ENCODE data around the gene EXOC3L2.
"Not testable (repeated sequence)": the region's sequence is repeated elsewhere in the genome, so short reads cannot be mapped to it uniquely, and the experiment has no call there.

Gene EXOC3L2

DNA sequence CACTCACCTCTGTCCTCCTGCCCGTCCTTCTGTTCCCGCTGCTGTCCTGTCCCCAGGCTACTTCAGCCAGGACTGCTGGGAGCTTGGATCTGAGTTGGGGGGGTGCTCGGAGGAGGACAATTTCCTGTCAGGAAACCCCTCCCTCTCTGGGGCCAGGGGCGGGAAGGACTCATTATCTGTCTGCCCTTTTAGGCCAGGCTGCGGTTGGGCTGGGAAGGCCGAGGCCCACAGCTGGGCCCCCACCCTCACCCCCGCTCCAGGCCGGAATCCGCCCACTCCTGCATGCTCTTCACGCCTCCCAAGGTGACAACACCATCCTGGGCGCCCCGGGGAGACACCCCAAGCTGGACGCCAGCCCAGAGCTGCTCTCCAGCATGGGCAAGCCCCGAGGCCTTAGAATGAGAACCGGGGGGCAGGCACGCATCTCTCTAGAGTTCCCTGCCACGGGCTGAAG, at the start of gene EXOC3L2:
Gene EXOC3L2, minus strand, starts transcription at position 74 of the 454 bp plus-strand sequence. CDS start 6,362 bp downstream, outside the sequence.
- DNase-seq: no peak

DNA sequence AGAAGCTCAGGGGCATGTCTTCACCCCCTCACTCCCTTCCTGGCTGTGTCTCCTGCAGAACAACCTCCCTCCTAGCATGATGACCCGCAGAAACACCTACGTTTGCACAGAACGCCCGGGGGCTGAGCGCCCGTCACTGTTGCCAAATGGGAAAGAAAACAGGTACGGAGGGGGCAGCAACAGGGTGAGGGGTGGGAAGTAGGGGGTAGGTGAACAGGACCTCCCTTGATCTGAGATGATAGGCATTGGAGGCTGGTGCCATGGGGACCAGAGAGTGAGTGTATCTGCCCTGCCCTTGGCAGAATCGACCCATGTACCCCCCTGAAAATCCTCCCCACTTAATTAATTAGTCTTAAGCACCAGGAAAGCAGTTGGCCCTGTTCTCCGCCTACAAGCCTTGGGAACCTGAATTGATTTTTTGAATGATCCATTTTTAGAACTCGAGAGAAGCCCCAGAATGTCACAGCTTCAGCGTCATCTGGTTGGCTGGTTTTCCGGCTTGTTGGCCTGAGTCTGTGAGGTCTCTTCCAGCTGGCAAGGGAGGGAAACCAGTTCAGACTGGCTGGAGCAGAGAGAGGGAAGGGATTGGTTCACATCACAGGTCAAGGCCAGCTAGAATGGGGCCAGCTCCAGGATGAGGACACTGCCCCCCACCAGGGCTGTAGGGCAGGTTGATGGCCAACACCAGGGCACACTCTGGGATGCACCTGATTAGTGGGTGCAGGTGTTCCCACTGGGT, 49.3 kb upstream of the EXOC3L2 start:
- no peak for DNase-seq

DNA sequence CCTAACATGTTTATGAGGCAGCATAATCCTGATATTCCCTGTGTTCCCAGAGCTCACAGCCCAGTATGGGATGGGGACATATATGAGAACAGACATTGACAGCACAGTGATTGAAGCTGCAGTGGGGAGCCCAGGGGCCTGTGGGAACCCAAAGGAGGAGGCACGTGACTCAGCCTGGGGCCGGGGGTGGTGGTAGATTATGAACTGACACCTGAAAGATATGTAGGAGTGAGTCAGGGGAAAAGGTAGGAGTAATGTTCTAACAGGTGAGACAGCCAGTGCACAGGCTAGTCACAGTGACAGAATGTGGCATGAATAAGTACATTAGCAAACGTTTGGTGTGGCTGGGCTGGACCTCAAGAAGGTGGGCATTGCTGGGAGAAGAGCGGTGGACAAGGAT, 48.5 kb upstream of the EXOC3L2 start:
- DNase-seq: no peak

DNA sequence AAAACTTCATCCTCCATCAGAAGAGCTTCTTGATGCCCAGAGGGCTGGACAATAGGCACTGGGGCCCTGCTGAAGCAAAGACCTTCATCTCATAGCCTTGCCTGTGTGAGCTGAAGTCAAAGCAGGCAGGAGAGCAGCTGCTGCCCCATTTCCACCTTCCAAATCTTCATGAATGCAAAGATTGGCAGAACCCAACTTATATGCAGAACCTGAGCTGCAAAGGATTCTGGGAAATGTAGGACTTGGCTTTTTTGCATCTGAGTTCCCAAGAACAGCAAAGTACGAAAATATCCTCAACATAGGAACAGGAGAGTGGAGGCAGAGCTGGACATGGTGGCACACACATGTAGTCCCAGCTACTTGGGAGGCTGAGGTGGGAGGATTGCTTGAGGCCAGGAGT, 46.6 kb upstream of the EXOC3L2 start:
- DNase-seq: no peak

DNA sequence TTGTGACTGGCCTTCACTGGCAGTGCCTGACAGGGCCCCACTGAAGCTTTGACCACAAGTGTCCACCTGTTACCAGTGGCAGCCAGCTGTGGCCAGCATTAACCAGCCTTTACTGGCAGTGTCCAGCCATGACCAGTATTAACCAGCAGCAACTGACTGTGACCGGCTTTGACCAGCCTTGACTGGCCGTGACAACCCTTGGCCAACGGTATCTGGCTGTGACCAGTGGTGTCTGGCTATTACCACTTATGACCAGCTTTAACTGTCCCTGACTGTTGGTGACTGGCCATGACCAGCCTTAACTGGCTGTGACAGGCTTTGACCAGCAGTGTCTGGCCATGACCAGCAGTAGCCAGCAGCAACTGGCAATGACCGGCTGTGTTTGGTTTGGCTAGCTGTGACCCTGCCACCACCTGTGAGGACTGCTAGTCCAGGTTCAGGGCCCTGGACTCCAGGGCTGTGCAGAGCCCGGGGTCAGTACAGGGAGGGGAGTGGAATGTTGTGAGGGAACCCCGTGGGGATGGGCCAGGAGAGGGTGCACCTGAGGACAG, 45.2 kb upstream of the EXOC3L2 start:
- DNase-seq: no peak

DNA sequence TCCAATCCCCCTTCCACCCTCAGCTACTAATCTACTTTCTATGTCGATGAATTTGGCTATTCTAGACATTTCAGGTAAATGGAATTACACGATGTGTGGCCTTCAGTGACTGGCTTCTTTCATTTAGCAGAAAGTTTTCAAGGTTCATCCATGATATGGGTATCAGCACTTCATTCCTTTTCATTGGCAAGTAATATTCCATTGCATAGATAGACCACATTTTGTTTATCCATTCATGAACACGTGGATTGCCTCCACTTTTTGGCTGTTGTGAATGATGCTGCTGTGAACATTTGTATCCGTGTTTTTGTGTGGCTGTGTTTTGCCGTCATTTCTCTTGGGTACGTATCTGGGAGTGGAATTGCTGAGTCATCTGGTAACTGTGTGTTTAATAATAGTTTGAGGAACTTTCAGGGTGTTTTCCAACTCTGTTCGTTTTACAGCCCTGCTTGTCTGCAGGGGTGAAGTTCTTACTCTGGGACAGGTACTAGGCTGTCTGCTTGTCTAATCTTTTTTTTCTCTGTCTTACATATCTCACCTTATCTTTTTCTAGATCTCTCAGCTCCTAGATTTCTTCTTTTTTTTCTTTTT, 38.3 kb upstream of the EXOC3L2 start:
- no peak for DNase-seq

DNA sequence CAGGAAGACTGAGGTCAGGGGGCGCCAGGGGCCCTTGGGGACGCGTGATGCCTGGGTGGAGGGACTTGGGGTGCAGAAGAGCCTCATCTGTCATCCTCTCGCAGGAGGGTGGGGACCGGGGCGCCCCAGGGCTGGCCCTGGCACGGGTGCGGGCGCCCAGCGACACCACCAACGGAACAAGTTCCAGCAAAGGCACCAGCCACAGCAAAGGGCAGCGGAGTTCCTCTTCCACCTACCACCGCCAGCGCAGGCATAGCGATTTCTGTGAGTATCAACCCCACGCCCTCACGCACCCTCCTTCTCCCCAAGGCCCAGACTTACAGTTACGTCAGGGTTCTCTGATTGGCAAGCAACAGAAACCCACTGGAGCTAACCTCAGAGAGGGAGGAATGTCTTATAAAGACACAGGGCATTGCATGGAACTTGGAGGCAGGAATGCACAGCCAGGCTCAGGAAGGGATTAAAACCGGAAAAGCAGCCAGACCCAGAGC, 35.3 kb upstream of the EXOC3L2 start:
- no peak for DNase-seq

DNA sequence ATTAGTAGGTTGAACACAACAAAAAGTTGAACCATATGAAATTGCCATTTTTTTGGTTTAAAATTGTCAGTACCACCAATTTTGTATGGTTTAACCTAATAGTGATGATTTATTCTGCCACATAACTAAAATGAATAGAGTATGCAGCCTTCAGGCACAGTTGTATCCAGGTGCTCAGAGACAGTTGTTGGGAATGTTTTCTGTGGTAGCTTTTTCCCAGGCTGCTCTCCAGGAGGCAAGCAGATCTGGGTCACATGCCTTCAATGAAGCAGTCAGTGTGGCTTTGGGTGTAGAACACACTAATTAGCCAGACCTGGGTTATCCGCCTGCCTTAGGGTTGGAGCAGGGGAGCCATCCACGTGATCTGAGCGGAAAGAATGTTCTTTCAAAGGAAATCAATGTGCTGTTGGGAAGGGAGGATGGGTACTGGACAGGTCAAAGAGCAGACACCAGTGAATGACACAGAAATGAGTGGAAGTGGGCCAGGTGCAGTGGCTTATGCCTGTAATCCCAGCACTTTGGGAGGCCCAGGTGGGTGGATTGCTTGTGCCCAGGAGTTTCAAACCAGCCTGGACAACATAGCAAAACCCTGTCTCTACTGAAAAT, 34.5 kb upstream of the EXOC3L2 start:
- DNase-seq: no peak

DNA sequence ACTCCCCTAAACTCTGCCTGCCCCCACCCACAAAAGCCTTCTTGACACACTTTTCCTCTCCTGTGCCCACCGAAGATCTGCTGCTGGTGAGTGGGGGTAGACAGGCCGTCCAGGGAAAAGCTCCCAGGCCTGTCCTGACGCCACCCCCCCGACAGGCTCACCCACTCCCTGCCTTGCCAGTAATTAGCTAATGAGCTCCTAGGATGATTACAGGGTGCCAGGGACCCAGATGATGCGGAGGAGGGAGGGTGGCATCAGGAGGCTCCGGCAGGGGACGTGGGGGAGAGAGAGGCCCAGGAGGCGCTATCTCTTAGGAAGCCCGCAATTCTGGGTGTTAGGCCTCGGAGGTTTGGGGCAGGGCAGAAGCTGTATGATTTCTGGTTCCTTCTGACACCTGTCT, 32.9 kb upstream of the EXOC3L2 start:
- no peak for DNase-seq

DNA sequence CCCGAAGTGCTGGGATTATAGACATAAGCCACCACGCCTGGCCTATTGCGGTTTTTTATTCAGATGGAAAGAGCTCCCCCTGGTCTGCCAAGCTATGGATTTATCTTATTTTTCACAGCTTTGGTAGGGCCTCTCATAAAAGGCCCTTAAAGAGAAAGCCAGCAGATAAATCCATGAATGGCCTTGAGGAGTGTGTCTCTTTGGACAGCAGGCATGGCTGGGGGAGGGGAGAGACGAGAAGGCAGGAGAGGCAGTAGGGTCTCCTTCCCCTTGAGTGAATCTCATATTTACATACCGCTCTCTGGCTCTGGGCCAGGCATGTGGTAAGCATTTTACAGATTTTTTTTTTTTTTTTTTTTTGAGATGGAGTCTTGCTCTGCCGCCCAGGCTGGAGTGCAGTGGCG, 31.1 kb upstream of the EXOC3L2 start:
- DNase-seq: no peak

DNA sequence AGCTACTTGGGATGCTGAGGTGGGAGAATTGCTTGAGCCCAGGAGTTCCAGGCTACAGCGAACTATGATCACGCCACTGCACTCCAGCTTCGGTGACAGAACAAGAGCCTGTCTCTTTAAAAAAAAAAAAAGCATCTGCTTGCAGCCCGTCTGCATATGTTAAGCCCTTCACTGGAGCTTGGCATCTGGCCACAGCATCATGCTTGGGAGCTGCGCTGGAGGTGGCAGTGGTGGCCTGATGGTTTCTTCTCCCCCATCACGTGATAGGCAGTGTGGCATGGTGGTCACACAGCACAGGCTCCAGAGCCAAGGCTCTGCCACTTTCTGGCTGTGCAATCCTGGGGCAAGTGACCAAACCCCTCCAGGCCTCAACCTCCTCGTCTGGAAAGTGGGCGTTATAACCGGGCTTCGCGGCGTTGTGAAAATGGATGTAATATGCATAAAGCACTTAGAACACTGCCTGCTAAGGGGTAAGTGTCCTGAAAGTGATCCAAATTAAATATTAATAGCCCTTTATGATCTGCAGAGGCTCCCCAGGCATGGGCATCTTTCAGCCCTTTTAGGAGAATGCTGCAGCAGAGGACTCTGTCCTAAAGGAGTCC, 30.3 kb upstream of the EXOC3L2 start:
- DNase-seq: no peak

DNA sequence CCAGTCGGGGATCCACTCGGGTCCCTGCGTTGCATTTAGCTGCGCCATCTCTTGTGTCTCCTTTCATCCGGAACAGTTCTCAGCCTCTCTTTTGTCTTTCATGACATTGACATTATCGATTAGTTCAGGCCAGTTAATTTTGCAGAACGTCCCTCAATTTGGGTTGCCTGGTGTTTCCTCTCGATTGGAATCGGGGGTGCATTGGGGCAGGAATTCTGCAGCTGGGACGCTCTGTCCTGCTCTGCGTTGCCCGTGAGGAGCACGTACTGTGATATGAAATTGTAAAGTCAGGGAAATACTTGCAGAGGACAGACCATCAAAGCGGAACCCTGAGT, 28.3 kb upstream of the EXOC3L2 start:
- DNase-seq: no peak

DNA sequence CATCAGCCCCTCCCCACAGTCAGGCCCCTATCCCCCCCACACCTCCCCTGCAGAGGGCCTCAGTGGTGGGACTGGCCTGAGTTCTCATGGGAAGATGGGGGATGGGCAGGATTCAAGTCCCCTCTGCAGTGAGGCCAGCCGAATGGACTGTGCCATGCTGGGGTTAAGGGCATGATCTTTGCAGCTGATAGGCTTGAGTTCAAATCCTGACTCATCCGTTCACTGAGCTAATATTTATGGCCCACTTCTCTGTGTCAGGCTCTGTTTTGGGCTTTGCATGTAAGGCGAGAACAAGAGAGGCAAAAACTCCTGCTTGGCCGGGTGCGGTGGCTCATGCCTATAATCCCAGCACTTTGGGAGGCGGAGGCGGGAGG, 26.5 kb upstream of the EXOC3L2 start:
- no peak for DNase-seq

DNA sequence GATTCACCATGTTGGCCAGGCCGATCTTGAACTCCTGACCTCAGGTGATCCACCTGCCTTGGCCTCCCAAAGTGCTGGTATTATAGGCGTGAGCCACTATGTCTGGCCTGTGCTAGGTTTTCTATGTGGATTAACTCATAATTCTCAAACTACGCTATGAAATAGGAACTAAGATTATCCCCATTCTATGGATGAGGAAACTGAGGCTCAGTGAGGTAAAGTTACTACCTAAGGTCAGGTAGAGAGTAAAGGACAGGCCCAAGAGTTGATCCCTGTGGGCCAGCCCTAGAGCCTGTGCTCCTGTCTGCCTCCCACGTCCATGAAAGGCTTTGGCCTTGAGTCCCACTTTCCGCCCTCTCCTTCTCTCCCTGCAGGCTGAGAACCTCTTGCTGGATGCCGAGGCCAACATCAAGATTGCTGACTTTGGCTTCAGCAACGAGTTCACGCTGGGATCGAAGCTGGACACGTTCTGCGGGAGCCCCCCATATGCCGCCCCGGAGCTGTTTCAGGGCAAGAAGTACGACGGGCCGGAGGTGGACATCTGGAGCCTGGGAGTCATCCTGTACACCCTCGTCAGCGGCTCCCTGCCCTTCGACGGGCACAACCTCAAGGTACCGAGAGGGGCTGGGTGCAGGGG, 26.0 kb upstream of the EXOC3L2 start:
- no peak for DNase-seq

DNA sequence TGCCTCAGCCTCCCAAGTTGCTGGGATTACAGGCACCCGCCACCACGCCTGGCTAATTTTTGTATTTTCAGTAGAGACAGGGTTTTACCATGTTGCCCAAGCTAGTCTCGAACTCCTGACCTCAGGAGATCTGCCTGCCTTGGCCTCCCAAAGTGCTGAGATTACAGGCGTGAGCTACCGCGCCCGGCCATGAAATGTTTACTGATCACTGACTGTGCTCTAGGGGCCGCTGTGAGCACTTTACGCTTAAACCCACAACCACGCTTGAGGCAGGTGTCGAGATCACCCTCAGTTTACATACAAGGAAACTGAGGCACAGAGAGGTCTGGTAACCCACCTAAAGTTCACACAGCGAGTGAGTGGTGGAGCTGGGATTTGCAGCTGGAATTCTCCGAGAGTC, 24.7 kb upstream of the EXOC3L2 start:
- not testable (repeated sequence) for DNase-seq

DNA sequence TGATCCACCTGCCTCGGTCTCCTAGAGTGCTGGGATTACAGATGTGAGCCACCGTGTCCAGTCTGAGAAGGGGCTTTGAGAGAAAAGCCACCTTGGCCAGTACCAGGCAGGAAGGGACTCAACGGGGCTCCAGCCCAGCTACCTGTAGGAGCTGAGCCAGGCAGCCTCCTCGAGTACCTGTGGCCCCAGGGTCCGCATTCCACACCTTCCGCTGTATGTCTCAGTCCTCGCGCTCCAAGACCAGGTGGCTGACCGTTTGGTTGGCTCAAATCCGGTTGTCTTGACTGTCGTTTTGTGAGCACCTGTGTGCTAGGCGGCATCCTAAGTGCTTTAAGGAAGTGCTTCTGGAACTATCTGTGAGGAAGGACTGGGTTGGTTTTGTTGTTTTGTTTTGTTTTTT, 22.1 kb upstream of the EXOC3L2 start:
- DNase-seq: no peak

DNA sequence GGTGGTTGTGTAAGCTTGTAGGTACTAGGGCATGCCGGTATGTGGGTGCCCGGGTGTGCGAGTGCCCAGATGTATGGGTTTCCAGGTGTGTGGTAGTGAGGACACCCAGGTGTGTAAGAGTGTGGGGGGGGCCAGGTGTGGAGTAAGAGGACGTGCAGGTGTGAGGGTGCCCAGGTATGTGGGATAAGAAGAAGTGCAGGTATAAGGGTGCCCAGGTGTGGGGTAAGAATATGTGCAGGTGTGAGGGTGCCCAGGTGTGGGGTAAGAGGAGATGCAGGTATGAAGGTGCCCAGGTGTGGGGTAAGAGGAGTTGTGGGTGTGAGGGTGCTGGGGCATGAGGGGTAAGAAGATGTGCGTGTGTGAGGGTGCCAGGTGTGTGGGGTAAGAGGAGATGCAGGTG, 20.2 kb upstream of the EXOC3L2 start:
- no peak for DNase-seq

DNA sequence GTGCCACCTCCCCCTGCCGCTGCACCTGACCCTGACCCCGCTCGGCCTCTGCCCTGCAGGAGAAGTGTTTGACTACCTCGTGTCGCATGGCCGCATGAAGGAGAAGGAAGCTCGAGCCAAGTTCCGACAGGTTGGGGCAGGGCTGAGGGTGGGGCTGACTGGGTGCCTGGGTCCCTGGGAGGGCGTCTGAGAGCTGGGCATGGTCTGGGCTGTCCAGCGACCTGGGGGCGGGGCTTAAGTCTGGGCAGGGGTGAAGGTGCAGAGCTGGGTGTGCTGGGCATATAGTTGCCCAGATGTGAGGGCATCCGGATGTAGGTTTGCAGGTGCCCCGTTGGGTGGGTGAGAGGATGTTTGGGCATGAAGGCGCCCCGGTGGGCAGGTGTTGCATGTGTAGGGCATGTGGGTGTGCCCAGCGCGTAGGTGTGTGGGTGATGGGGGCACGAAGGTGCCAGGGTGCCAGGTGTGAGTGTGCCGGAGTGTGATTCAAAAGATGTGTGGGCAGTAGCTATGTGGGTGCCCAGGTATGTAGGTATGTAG, 19.6 kb upstream of the EXOC3L2 start:
- no peak for DNase-seq

DNA sequence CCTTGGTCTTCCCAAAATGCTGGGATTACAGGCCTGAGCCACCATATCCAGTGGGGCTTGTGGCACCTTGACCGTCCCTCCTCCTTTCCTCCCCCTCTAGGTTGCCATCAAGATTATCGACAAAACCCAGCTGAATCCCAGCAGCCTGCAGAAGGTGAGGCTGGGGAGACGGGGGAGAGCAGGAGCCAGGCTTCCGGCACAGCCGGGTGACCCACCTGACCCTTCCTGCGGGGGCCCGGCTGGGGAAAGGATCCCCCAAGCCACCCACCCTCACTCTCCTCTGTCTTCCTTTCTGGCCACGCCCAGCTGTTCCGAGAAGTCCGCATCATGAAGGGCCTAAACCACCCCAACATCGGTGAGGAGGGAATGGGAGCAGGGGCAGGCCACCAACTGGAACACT, 17.8 kb upstream of the EXOC3L2 start:
- no peak for DNase-seq

DNA sequence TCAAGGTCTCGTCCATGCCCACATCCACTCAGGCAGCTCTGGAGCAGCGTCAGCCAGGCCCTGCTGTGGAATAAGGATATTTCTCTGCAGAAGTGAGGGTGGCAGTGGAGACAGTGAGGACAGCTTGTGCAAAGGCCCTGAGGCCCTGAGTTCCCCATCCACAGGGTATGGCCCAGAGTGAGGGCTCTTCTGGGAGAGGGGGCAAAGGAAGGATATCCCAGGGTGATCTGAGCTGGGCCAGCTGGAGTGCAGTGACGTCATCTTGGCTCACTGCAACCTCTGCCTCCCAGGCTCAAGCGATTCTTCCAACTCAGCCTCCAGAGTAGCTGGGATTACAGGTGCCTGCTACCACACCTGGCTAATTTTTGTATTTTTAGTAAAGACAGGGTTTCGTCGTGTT, 17.4 kb upstream of the EXOC3L2 start:
- no peak for DNase-seq

DNA sequence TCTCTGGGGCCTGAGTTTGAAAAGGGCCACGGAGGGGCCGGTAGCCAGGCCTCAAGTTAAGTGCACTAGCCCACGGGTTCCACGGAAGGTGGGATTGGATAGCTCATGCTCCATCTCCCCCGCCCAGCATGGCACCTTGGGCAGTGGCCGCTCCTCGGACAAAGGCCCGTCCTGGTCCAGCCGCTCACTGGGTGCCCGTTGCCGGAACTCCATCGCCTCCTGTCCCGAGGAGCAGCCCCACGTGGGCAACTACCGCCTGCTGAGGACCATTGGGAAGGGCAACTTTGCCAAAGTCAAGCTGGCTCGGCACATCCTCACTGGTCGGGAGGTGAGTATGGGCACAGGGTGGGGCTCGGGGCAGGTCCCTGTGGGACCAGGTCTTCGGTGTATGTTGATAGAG, 13.7 kb upstream of the EXOC3L2 start:
- DNase-seq: no peak

DNA sequence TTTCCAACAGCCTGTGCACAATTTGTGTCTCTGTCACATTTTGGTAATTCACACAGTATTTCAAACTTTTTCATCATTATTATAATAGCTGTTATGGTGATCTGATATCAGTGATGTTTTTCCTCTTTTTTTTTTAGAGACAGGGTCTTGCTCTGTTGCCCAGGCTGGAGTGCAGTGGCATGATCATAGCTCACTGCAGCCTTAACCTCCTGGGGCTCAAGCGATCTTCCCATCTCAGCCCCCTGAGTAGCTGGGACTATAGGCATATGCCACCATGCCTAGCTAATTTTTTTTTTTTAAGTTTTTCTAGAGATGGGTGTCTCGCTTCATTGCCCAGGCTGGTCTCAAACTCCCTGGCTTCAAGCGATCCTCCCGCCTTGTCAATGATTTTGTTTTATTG, 11.6 kb upstream of the EXOC3L2 start:
- no peak for DNase-seq

DNA sequence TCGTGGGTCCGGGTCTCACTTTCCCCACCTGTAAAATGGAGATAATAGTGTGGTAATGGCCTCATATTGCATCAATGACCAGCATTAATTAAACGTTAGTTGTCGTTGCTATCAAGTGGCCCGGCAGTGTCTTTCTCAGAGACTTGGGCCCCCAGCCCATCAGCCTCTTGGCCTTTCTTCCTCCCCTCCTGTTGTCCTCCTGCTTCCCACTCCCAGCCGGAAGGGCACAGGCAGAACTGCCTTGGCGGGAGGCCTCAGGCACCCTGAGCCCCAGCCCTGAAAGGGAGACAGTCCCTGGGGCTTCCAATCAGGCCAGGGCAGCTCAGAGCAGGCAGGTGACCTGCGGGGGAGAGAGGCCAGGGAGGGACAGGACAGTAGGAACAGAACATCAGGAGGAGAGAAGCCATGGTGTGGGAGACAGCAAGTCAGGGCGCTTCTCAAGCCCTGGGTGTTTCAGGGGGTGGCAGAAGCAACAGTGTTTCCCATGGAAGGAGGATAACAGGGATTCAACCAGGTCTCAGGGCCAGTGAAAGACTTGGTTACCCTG, 10.5 kb upstream of the EXOC3L2 start:
- DNase-seq: no peak
